SK-MEL-5 (cell line): Measurements from ENCODE around the gene METTL25B. TPM values are rescaled to one million over a fixed set of nuclear protein-coding genes. Genes with fewer than 3 reads are reported as not detected.
"Not testable (repeated sequence)": the region's sequence is repeated elsewhere in the genome, so short reads cannot be mapped to it uniquely, and the experiment has no call there.

Experiments used
- DNase-seq: peaks from one replicate; pipeline ENCODE4 v3.0.0-alpha.2; 2016; ENCODE audit warnings: low read depth, low spot score
- in situ Hi-C: cut with HindIII; loops from 2 replicates; pipeline ENCODE4 v1.10.0; 2016; ENCODE audit warnings: low sequenced_read_pairs, high pct_unique_total_duplicates, low pct_unique_long_range_greater_than_20kb
- total RNA-seq: library from RNA; depleted of rRNA; stranded (reverse); fragments of >200 nt; shearing (Covaris generic); gene quantifications from 2 replicates; pipeline ENCODE4 v1.2.3, GENCODE V29; 2014

The METTL25B gene
- total RNA-seq, 1 experiment from 2014 or later, result 12.5 TPM

GRCh38 chr1:156752843-156753482 lies 24.7 kb downstream of the METTL25B start:
- no peak for DNase-seq
- in situ Hi-C loops, result no loop called here

- DNase-seq, result no peak
- in situ Hi-C loops, result no loop called here
Observed at GRCh38 chr1:156754219-156754618, 25.9 kb downstream of the METTL25B start.

- DNase-seq, result no peak
- in situ Hi-C loops, result no loop called here
Observed at GRCh38 chr1:156755527-156755950, 27.3 kb downstream of the METTL25B start.

GRCh38 chr1:156756355-156756754 lies 28.1 kb downstream of the METTL25B start:
- no peak for DNase-seq
- in situ Hi-C loops, result no loop called here

- in situ Hi-C loops, result not testable (repeated sequence)
Observed at GRCh38 chr1:156757572-156758253, 29.4 kb downstream of the METTL25B start.

GRCh38 chr1:156760092-156760795 lies 32.0 kb downstream of the METTL25B start:
- in situ Hi-C loops, result no loop called here
- DNase-seq, result no peak

More at GRCh38 chr1:156757572-156758253, 29.4 kb downstream of the METTL25B start:
- not testable (repeated sequence) for DNase-seq

- in situ Hi-C loops, result no loop called here
- no peak for DNase-seq
Observed at GRCh38 chr1:156760796-156761104, 32.5 kb downstream of the METTL25B start.

- in situ Hi-C loops, DNase-seq: not testable (repeated sequence)
Observed at GRCh38 chr1:156765136-156765535, 36.9 kb downstream of the METTL25B start.

GRCh38 chr1:156765666-156766065 lies 37.4 kb downstream of the METTL25B start:
- no peak for DNase-seq
- in situ Hi-C loops, result no loop called here

- in situ Hi-C loops, result no loop called here
- DNase-seq, result no peak
Observed at GRCh38 chr1:156766298-156767100, 38.2 kb downstream of the METTL25B start.

- in situ Hi-C loops, result no loop called here
- peak; percentile 100 for DNase-seq
Observed at GRCh38 chr1:156767101-156767878, 39.0 kb downstream of the METTL25B start, which contains the start of gene PRCC. TSS of gene PRCC (plus strand) at chr1:156767535. CDS start at chr1:156767772, 237 bp downstream.

- in situ Hi-C loops, result no loop called here
- no peak for DNase-seq
Observed at GRCh38 chr1:156767879-156768604, 39.8 kb downstream of the METTL25B start.

GRCh38 chr1:156768610-156769295 lies 40.5 kb downstream of the METTL25B start:
- in situ Hi-C loops, result no loop called here
- no peak for DNase-seq

- DNase-seq, result no peak
- in situ Hi-C loops, result no loop called here
Observed at GRCh38 chr1:156772222-156772621, 44.0 kb downstream of the METTL25B start.

- no peak for DNase-seq
- in situ Hi-C loops, result no loop called here
Observed at GRCh38 chr1:156772728-156773497, 44.6 kb downstream of the METTL25B start.
